A549 treated with AZD2906 at 1 μM for 4 hours (cell line): ENCODE measurements around the gene IZUMO2. TPM values are rescaled to one million over a fixed set of nuclear protein-coding genes. Genes with fewer than 3 reads are reported as not detected.

Source experiments
- total RNA-seq: library from RNA; stranded (reverse); fragments of 200-300 nt; extraction: Qiagen RNA extraction; gene quantifications from 5 replicates; pipeline ENCODE4 v1.2.3, GENCODE V29; 2022

The IZUMO2 gene
- not detected in 5 replicates for total RNA-seq

GRCh38 chr19:50162988-50163387 lies at the start of gene IZUMO2:
TSS of gene IZUMO2 (minus strand) at chr19:50163281. CDS start at chr19:50163194, 87 bp downstream.

GRCh38 chr19:50203281-50204080 lies 40.4 kb upstream of the IZUMO2 start, which contains the start of gene MYH14:
TSS of gene MYH14 (plus strand) at chr19:50203622. CDS start at chr19:50210366, 6,744 bp downstream.

Other genes with a start within 250 kb of the IZUMO2 start
- 46.4 to 52.5 TPM (median 47.7 TPM) in 5 replicates for gene ATF5, start 234.1 kb downstream of the IZUMO2 start, total RNA-seq
- 75.7 to 88.4 TPM (median 84.1 TPM) in 5 replicates for gene NUP62, start 233.8 kb downstream of the IZUMO2 start, total RNA-seq
- 0.09 to 0.17 TPM (median 0.09 TPM) in 5 replicates for gene SIGLEC11, start 202.1 kb downstream of the IZUMO2 start, total RNA-seq
- 37.6 to 39.0 TPM (median 38.3 TPM) in 5 replicates for gene VRK3, start 137.9 kb downstream of the IZUMO2 start, total RNA-seq
- 7.5 to 10.3 TPM (median 9.5 TPM) in 5 replicates for gene ZNF473, start 137.3 kb downstream of the IZUMO2 start, total RNA-seq
- gene MYH14, start 40.3 kb upstream of the IZUMO2 start, total RNA-seq: 5.3 to 6.4 TPM (median 5.8 TPM) in 5 replicates
- 0.96 to 1.5 TPM (median 1.5 TPM) in 5 replicates for gene KCNC3, start 166.1 kb upstream of the IZUMO2 start, total RNA-seq
- gene NAPSA, start 202.4 kb upstream of the IZUMO2 start, total RNA-seq: 0.51 to 1.0 TPM (median 0.87 TPM) in 5 replicates
- gene NR1H2, start 213.2 kb upstream of the IZUMO2 start, total RNA-seq: 63.9 to 82.3 TPM (median 79.4 TPM) in 5 replicates
- gene POLD1, start 221.1 kb upstream of the IZUMO2 start, total RNA-seq: 48.0 to 80.8 TPM (median 75.0 TPM) in 5 replicates